Cardiac septum (tissue), 1 donor: ENCODE data around the gene TMEM82. TPM values are rescaled to one million over a fixed set of nuclear protein-coding genes. Genes with fewer than 3 reads are reported as not detected.

Experiments
- DNase-seq: peaks from one replicate; pipeline ENCODE4 v3.0.0-alpha.2; 2020; ENCODE audit warnings: low spot score
- intact Hi-C: fragments of 100-400 bp; cut with DNase I; formaldehyde crosslinking; loops from one replicate; pipeline ENCODE4 v1.14.0; 2022
- total RNA-seq: library from RNA; stranded (reverse); fragmentation: NEBNext Ultra II Directional; extraction: Animal tissue kit (Norgen Biotek cat#: 25700); gene quantifications from one replicate; pipeline ENCODE4 v1.2.1, GENCODE V29; 2021
- donor health status: DM: no; HTN: no; CAD: no.

Gene TMEM82
- total RNA-seq, 1 donor from 2014 or later, result not detected

GRCh38 chr1:15733726-15734226, 8.5 kb upstream of the TMEM82 start:
- DNase-seq, result no peak
- intact Hi-C loops, result no loop called here

- DNase-seq, result no peak
- intact Hi-C loops, result no loop called here
Measured at GRCh38 chr1:15734296-15734695, 8.0 kb upstream of the TMEM82 start.

- intact Hi-C loops, result loop anchor here (5.0 kb wide), 1 partner anchor 78 kb away; a partner anchor contains a TSS
- no peak for DNase-seq
Measured at GRCh38 chr1:15734901-15735300, 7.4 kb upstream of the TMEM82 start.

- DNase-seq, result no peak
- intact Hi-C loops, result loop anchor here (5.0 kb wide), 1 partner anchor 78 kb away; a partner anchor contains a TSS
Measured at GRCh38 chr1:15735304-15736037, 6.8 kb upstream of the TMEM82 start.

GRCh38 chr1:15736038-15736891, 6.0 kb upstream of the TMEM82 start, which contains the start of gene SLC25A34:
Gene SLC25A34, plus strand, starts transcription at chr1:15736258. Its CDS starts 228 bp downstream, at chr1:15736486.
- intact Hi-C loops, result loop anchor here (5.0 kb wide), 1 partner anchor 79 kb away; a partner anchor contains a TSS
- peak; percentile 89 for DNase-seq

- no peak for DNase-seq
- intact Hi-C loops, result loop anchor here (5.0 kb wide), 1 partner anchor 80 kb away; a partner anchor contains a TSS
Measured at GRCh38 chr1:15736892-15737261, 5.4 kb upstream of the TMEM82 start.

GRCh38 chr1:15737324-15738319, 4.7 kb upstream of the TMEM82 start:
- intact Hi-C loops, result loop anchor here (5.0 kb wide), 1 partner anchor 80 kb away; a partner anchor contains a TSS
- no peak for DNase-seq

GRCh38 chr1:15738416-15739113, 3.7 kb upstream of the TMEM82 start:
- DNase-seq, result no peak
- intact Hi-C loops, result loop anchor here (5.0 kb wide), 1 partner anchor 81 kb away; a partner anchor contains a TSS

GRCh38 chr1:15739259-15739658, 3.0 kb upstream of the TMEM82 start:
- no peak for DNase-seq
- intact Hi-C loops, result loop anchor here (5.0 kb wide), 1 partner anchor 82 kb away; a partner anchor contains a TSS

GRCh38 chr1:15739745-15740144, 2.6 kb upstream of the TMEM82 start:
- DNase-seq, result no peak
- intact Hi-C loops, result loop anchor here (5.0 kb wide), 2 partner anchors 82 to 142 kb away; a partner anchor contains a TSS

GRCh38 chr1:15740924-15741850, 1.1 kb upstream of the TMEM82 start:
- intact Hi-C loops, result loop anchor here (5.0 kb wide), 1 partner anchor 144 kb away; no protein-coding TSS in a partner anchor
- peak; percentile 88 for DNase-seq

GRCh38 chr1:15744122-15744679, 1.9 kb downstream of the TMEM82 start:
- intact Hi-C loops, result loop anchor here (5.0 kb wide), 1 partner anchor 147 kb away; no protein-coding TSS in a partner anchor
- no peak for DNase-seq

GRCh38 chr1:15747378-15747777, 5.1 kb downstream of the TMEM82 start:
- intact Hi-C loops, result no loop called here
- DNase-seq, result no peak

GRCh38 chr1:15748264-15748663, 6.0 kb downstream of the TMEM82 start:
- no peak for DNase-seq

GRCh38 chr1:15748690-15749398, 6.5 kb downstream of the TMEM82 start:
- intact Hi-C loops, result no loop called here

More at GRCh38 chr1:15748264-15748663, 6.0 kb downstream of the TMEM82 start:
- intact Hi-C loops, result no loop called here

More at GRCh38 chr1:15748690-15749398, 6.5 kb downstream of the TMEM82 start:
- no peak for DNase-seq
